ENCODE measurements around the gene SYCP2L.

DNA sequence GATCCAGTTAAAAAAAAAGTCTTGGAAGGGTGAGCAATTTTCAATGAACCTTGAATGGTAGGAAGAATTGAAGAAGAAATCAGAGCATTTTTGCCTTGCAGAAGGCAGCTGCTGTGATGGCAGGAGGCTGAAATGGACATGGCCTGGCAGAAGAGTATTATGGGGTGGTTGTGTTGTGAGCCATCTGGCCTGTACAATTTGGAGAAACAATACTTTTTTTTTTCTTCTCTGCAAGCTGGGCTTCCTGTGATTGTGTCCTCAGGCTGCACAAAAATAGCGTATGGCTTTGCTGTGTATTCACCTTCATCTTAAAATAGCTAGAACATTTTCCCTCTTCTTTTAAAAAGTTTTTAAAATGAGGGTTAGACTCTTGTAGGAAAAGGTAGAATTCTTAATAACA, 21.4 kb downstream of the SYCP2L start:
- TF ChIP-seq POLR2A (IDR thresholded peaks at IDR 0.05) (no peak), POLR2AphosphoS5 (IDR thresholded peaks at IDR 0.05) (no peak)
- TF ChIP-seq, protein P1, sequence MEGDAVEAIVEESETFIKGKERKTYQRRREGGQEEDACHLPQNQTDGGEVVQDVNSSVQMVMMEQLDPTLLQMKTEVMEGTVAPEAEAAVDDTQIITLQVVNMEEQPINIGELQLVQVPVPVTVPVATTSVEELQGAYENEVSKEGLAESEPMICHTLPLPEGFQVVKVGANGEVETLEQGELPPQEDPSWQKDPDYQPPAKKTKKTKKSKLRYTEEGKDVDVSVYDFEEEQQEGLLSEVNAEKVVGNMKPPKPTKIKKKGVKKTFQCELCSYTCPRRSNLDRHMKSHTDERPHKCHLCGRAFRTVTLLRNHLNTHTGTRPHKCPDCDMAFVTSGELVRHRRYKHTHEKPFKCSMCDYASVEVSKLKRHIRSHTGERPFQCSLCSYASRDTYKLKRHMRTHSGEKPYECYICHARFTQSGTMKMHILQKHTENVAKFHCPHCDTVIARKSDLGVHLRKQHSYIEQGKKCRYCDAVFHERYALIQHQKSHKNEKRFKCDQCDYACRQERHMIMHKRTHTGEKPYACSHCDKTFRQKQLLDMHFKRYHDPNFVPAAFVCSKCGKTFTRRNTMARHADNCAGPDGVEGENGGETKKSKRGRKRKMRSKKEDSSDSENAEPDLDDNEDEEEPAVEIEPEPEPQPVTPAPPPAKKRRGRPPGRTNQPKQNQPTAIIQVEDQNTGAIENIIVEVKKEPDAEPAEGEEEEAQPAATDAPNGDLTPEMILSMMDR (IDR thresholded peaks at IDR 0.05): no peak
